B cell (primary cell): ENCODE measurements around the gene GNG7. TPM values are rescaled to one million over a fixed set of nuclear protein-coding genes. Genes with fewer than 3 reads are reported as not detected.

ENCODE experiments used
- ATAC-seq: fragments of 200-7000 bp; cut with Tn5 transposase; one replicate; pipeline ENCODE4 v1.10.0; 2021; ENCODE audit warnings: low read depth, mild to moderate bottlenecking, moderate number of reproducible peaks, moderate library complexity
- CTCF ChIA-PET: fragments of 350-600 bp; sonication (Branson Sonifier 250); formaldehyde crosslinking; loops from one replicate; lab custom pipeline; 2021; ENCODE audit warnings: antibody characterized with exemption, inconsistent platforms; lab: Charles Lee
- POLR2A ChIA-PET: fragments of 350-600 bp; sonication (Branson Sonifier 250); formaldehyde crosslinking; loops from one replicate; lab custom pipeline; 2021; ENCODE audit warnings: antibody characterized with exemption; lab: Charles Lee
- DNase-seq: peaks from one replicate; pipeline ENCODE4 v3.0.0; 2013
- H2AFZ ChIP-seq: 2 replicates; pipeline ENCODE4 v1.6.1; 2012; ENCODE audit warnings: mild to moderate bottlenecking, low read depth, low read length; ENCODE audit not compliant: insufficient read depth, poor library complexity, severe bottlenecking
- H3K27ac ChIP-seq, 2 donors: 1 replicate in 1 of 2; 2 replicates in 1 of 2; pipeline ENCODE4 v1.5.1; 2012 to 2013; ENCODE audit warnings: low read length in 2 of 2, mild to moderate bottlenecking in 2 of 2, moderate library complexity in 1 of 2
- H3K27me3 ChIP-seq, 4 experiments: fragments of 200-600 bp in 1 of 4; sonication (generic) in 1 of 4; replicated peaks in 1 of 4; 1 replicate in 2 of 4; 2 replicates in 2 of 4; pipeline versions ENCODE4 v1.6.1 to v1.7.0; 2013 to 2016; ENCODE audit warnings: low read length in 3 of 4, mild to moderate bottlenecking in 2 of 4, mixed read lengths in 1 of 4, moderate library complexity in 1 of 4; ENCODE audit not compliant: insufficient read depth in 4 of 4, control insufficient read depth in 3 of 4; ENCODE audit errors: control extremely low read depth in 1 of 4
- H3K36me3 ChIP-seq, 2 experiments: replicated peaks in 1 of 2; 1 replicate in 1 of 2; 2 replicates in 1 of 2; pipeline versions ENCODE4 v1.6.1 to v1.7.1; 2013; ENCODE audit warnings: low read length in 1 of 2; ENCODE audit not compliant: insufficient read depth in 2 of 2, control insufficient read depth in 1 of 2; ENCODE audit errors: control extremely low read depth in 1 of 2, extremely low read depth in 1 of 2
- H3K4me1 ChIP-seq, 2 donors: fragments of 200-600 bp in 1 of 2; sonication (generic) in 1 of 2; 1 replicate in 1 of 2; 2 replicates in 1 of 2; pipeline versions ENCODE4 v1.5.1 to v1.6.1; 2013 to 2017; ENCODE audit warnings: low read length in 2 of 2; ENCODE audit not compliant: control insufficient read depth in 2 of 2, insufficient read depth in 2 of 2
- H3K4me2 ChIP-seq: replicated peaks from 2 replicates; pipeline ENCODE3; 2012; ENCODE audit warnings: mild to moderate bottlenecking, low read depth, low read length; ENCODE audit not compliant: poor library complexity, severe bottlenecking
- H3K4me3 ChIP-seq, 5 experiments: fragments of 200-600 bp in 1 of 5; sonication (generic) in 1 of 5; 1 replicate in 3 of 5; 2 replicates in 2 of 5; pipeline versions ENCODE4 v1.5.1 to v1.7.0; 2011 to 2016; ENCODE audit warnings: low read length in 4 of 5, mild to moderate bottlenecking in 4 of 5, low read depth in 2 of 5, control low read depth in 1 of 5, moderate library complexity in 1 of 5; ENCODE audit not compliant: insufficient read depth in 1 of 5; ENCODE audit errors: control extremely low read depth in 1 of 5, extremely low read depth in 1 of 5
- H3K79me2 ChIP-seq: fragments of 200-600 bp; sonication (generic); one replicate; pipeline ENCODE4 v1.6.0; 2016; ENCODE audit warnings: low read length; ENCODE audit not compliant: control insufficient read depth, insufficient read depth
- H3K9ac ChIP-seq: fragments of 200-600 bp; sonication (generic); 2 replicates; pipeline ENCODE4 v1.6.1; 2017; ENCODE audit warnings: mild to moderate bottlenecking, low read length, moderate library complexity
- H3K9me3 ChIP-seq, 3 donors: one replicate each; pipeline versions ENCODE4 v1.6.1 to v1.7.1; 2013; ENCODE audit warnings: low read length in 2 of 3; ENCODE audit not compliant: control insufficient read depth in 2 of 3, insufficient read depth in 1 of 3; ENCODE audit errors: control extremely low read depth in 1 of 3
- H4K20me1 ChIP-seq: 2 replicates; pipeline ENCODE4 v1.6.0; 2012; ENCODE audit warnings: mild to moderate bottlenecking, low read length; ENCODE audit not compliant: insufficient read depth, control insufficient read depth, poor library complexity, severe bottlenecking
- H3K27ac Mint-ChIP-seq: one replicate; pipeline ENCODE4 v1.8.0; 2021; ENCODE audit warnings: mixed read lengths
- H3K27me3 Mint-ChIP-seq: one replicate; pipeline ENCODE4 v1.8.0; 2021; ENCODE audit warnings: mixed read lengths
- H3K4me1 Mint-ChIP-seq: one replicate; pipeline ENCODE4 v1.8.0; 2021; ENCODE audit warnings: mixed read lengths
- H3K4me3 Mint-ChIP-seq: one replicate; pipeline ENCODE4 v1.8.0; 2021; ENCODE audit warnings: mixed read lengths
- H3K9me3 Mint-ChIP-seq: one replicate; pipeline ENCODE4 v1.8.0; 2022; ENCODE audit warnings: mixed read lengths; ENCODE audit not compliant: insufficient read depth
- CTCF ChIP-seq: fragments of 200-600 bp; IDR thresholded peaks from one replicate; pipeline ENCODE4 v1.8.0; 2022; ENCODE audit warnings: antibody characterized with exemption, mild to moderate bottlenecking
- EZH2 ChIP-seq: IDR thresholded peaks from 2 replicates; pipeline ENCODE4 v1.6.1; 2012; ENCODE audit warnings: borderline replicate concordance, low read depth, mild to moderate bottlenecking, moderate library complexity, low read length; ENCODE audit not compliant: insufficient read depth, poor library complexity, severe bottlenecking
- WGBS: methylation state at CpG from one replicate; pipeline ENCODE4 v1.1.5; 2013; ENCODE audit warnings: missing lambda C conversion rate; ENCODE audit not compliant: insufficient coverage; 5-methylcytosine and 5-hydroxymethylcytosine counted together
- intact Hi-C: fragments of 100-400 bp; cut with micrococcal nuclease; formaldehyde crosslinking; loops from one replicate; pipeline ENCODE4 v1.10.0; 2022
- polyA plus RNA-seq: library from polyadenylated mRNA; depleted of rRNA; stranded (reverse); fragments of >200 nt; gene quantifications from 2 replicates; pipeline ENCODE4 v1.2.3, GENCODE V29; 2012
- total RNA-seq, 2 donors: library from RNA; stranded (reverse); fragments of 120-200 nt in 1 of 2; gene quantifications; 1 replicate in 1 of 2; 2 replicates in 1 of 2; pipeline versions ENCODE4 v1.2.3 to v1.2.4, GENCODE V29; 2013 to 2022

Gene GNG7
- total and polyA plus RNA-seq, 2 donors (not counting 1 experiment from before 2014, with no cell fraction given), result 76.3 to 153 TPM

- CTCF ChIA-PET, result interaction anchor here (1.0 to 1.4 kb wide), 3 partner anchors 13 to 20 kb away, joined by 4 read pairs; no protein-coding TSS in a partner anchor
- peaks cover 49% of the 10 kb centered on the region for H3K4me1 Mint-ChIP-seq
- H3K27ac Mint-ChIP-seq, result peak overlapping the region; percentile 59
- H2AFZ ChIP-seq, result no peak overlapping the region
- intact Hi-C loops, result no loop called here
- H3K4me3 ChIP-seq, result no peak overlapping the region
- H3K9ac ChIP-seq, result no peak overlapping the region
- DNase-seq (no peak), ATAC-seq (no peak)
- H3K27me3 Mint-ChIP-seq, result no peaks in the 10 kb centered on the region
- H3K4me2 ChIP-seq, result no peak overlapping the region
- H4K20me1 ChIP-seq, result peaks cover 31% of the 10 kb centered on the region
- H3K79me2 ChIP-seq, result peaks cover 90% of the 10 kb centered on the region
- H3K4me3 Mint-ChIP-seq, result no peak overlapping the region
- peaks cover 1 to 30% of the 10 kb centered on the region in 2 experiments for H3K36me3 ChIP-seq
- H3K9me3 ChIP-seq, result peaks cover 0 to 21% (median 6%) of the 10 kb centered on the region in 3 donors
- H3K9me3 Mint-ChIP-seq, result no peaks in the 10 kb centered on the region
- no peak for TF ChIP-seq CTCF
- TF ChIP-seq EZH2, result no peak
- H3K27ac ChIP-seq, result peak overlapping the region in 1 of 2 donors; percentile 74
- no peaks in the 10 kb centered on the region for H3K27me3 ChIP-seq
- POLR2A ChIA-PET, result no interaction called here
- 97% methylated on average over 4 of the region's 6 CpGs for WGBS
- H3K4me1 ChIP-seq, result peaks cover 26 to 50% of the 10 kb centered on the region in 2 donors
These were observed 17.2 kb downstream of the GNG7 start for GRCh38 chr19:2685204-2685704.

GRCh38 chr19:2683430-2684003, 19.0 kb downstream of the GNG7 start:
- H3K9me3 Mint-ChIP-seq, result peaks cover 6% of the 10 kb centered on the region

More at GRCh38 chr19:2683430-2684003, 19.0 kb downstream of the GNG7 start:
- Mint-ChIP-seq H3K27me3 (no peaks in the 10 kb centered on the region), H3K27ac (peak overlapping the region; percentile 99), H3K4me1 (peaks cover 54% of the 10 kb centered on the region), H3K4me3 (peak overlapping the region; percentile 56)
- H3K36me3 ChIP-seq, result peaks cover 1 to 31% of the 10 kb centered on the region in 2 experiments
- no peak overlapping the region for H3K9ac ChIP-seq
- H3K4me1 ChIP-seq, result peaks cover 41 to 67% of the 10 kb centered on the region in 2 donors
- H3K27me3 ChIP-seq, result no peaks in the 10 kb centered on the region
- H3K4me3 ChIP-seq, result no peak overlapping the region
- TF ChIP-seq CTCF (no peak), EZH2 (no peak)
- peaks cover 89% of the 10 kb centered on the region for H3K79me2 ChIP-seq
- intact Hi-C loops, result no loop called here
- H3K4me2 ChIP-seq, result no peak overlapping the region
- H3K27ac ChIP-seq, result peak overlapping the region; percentile 2 to 99
- ChIA-PET POLR2A (interaction anchor here (6.6 kb wide), 1 partner anchor 17 kb away, joined by 86 read pairs; the partner anchor contains the start of gene GNG7), CTCF (interaction anchor here (0.7 to 3.4 kb wide), 2 partner anchors 15 to 66 kb away, joined by 4 to 19 read pairs; no protein-coding TSS in a partner anchor)
- H4K20me1 ChIP-seq, result peaks cover 16% of the 10 kb centered on the region
- peaks cover 0 to 32% (median 11%) of the 10 kb centered on the region in 3 donors for H3K9me3 ChIP-seq
- no peak overlapping the region for H2AFZ ChIP-seq
- WGBS, result 94% methylated on average over 18 of the region's 20 CpGs
- ATAC-seq, result no peak
- DNase-seq, result peak; percentile 38
